SU-DHL-6 (cell line): Measurements from ENCODE around the gene AMTN.

Source experiments
- CTCF ChIP-seq: fragments of 200-600 bp; sonication (generic); IDR thresholded peaks from one replicate; pipeline ENCODE4 v1.5.1; 2017; ENCODE audit warnings: antibody characterized with exemption, mild to moderate bottlenecking, low read length, moderate library complexity; ENCODE audit not compliant: insufficient read depth, poor library complexity, severe bottlenecking
- EZH2phosphoT487 ChIP-seq: fragments of 200-600 bp; sonication (generic), shearing (Covaris generic); conservative IDR thresholded peaks from 2 replicates; pipeline ENCODE4 v1.6.1; 2018; ENCODE audit warnings: mild to moderate bottlenecking, antibody characterized with exemption, low read length, moderate library complexity, mixed read lengths

- TF ChIP-seq CTCF (peak; percentile 43), EZH2phosphoT487 (no peak)
These were observed 13.1 kb upstream of the AMTN start for GRCh38 chr4:70505151-70505748.
